HepG2 (cell line): ENCODE results near the gene LYRM4. TPM values are rescaled to one million over a fixed set of nuclear protein-coding genes. Genes with fewer than 3 reads are reported as not detected.

ENCODE experiments used
- ATF3 ChIP-seq: sonication (generic); formaldehyde crosslinking; IDR thresholded peaks from 2 replicates; pipeline ENCODE4 v1.4.0; 2020; ENCODE audit warnings: missing genetic modification reagents
- CTCF ChIP-seq: sonication (generic); formaldehyde crosslinking; IDR thresholded peaks from 2 replicates; pipeline ENCODE4 v1.5.0; 2020; ENCODE audit warnings: mild to moderate bottlenecking, missing genetic modification reagents, moderate library complexity
- DNMT3B ChIP-seq: conservative IDR thresholded peaks from 2 replicates; pipeline ENCODE4 v1.6.1; 2016; ENCODE audit warnings: missing biosample characterization, control low read depth
- HNF1A ChIP-seq, 2 experiments: sonication (generic) in 1 of 2; formaldehyde crosslinking in 1 of 2; IDR thresholded peaks; 2 replicates each; pipeline versions ENCODE4 v1.4.0 to v1.6.1; 2016 to 2020; ENCODE audit warnings: borderline replicate concordance in 1 of 2, low read depth in 1 of 2, mild to moderate bottlenecking in 1 of 2, missing genetic modification reagents in 1 of 2
- LCORL ChIP-seq, 2 experiments: fragments of 450-650 bp in 1 of 2; sonication (generic) in 1 of 2; formaldehyde crosslinking in 1 of 2; IDR thresholded peaks; 2 replicates each; pipeline versions ENCODE4 v1.5.0 to v1.6.1; 2017 to 2020; ENCODE audit warnings: antibody characterized with exemption in 1 of 2, missing genetic modification reagents in 1 of 2
- MEIS2 ChIP-seq: sonication (generic); formaldehyde crosslinking; IDR thresholded peaks from 2 replicates; pipeline ENCODE4 v1.9.0; 2021; ENCODE audit warnings: mild to moderate bottlenecking, missing genetic modification reagents
- MIXL1 ChIP-seq: IDR thresholded peaks from 2 replicates; pipeline ENCODE4 v1.6.1; 2016
- RAD21 ChIP-seq: fragments of 450-650 bp; formaldehyde crosslinking; IDR thresholded peaks from 2 replicates; pipeline ENCODE4 v1.5.0; 2020; ENCODE audit warnings: mild to moderate bottlenecking
- RXRB ChIP-seq: IDR thresholded peaks from 2 replicates; pipeline ENCODE4 v1.6.1; 2016; ENCODE audit warnings: borderline replicate concordance, missing genetic modification reagents, missing compliant biosample characterization
- SAP130 ChIP-seq: IDR thresholded peaks from 2 replicates; pipeline ENCODE4 v1.6.1; 2016; ENCODE audit warnings: low read depth
- SMAD3 ChIP-seq: sonication (generic); formaldehyde crosslinking; IDR thresholded peaks from 2 replicates; pipeline ENCODE4 v1.4.0; 2020; ENCODE audit warnings: missing genetic modification reagents
- STAG1 ChIP-seq: sonication (generic); formaldehyde crosslinking; IDR thresholded peaks from 2 replicates; pipeline ENCODE4 v1.4.0; 2020; ENCODE audit warnings: missing genetic modification reagents
- TEAD2 ChIP-seq: sonication (generic); formaldehyde crosslinking; IDR thresholded peaks from 2 replicates; pipeline ENCODE4 v1.9.0; 2021; ENCODE audit warnings: missing genetic modification reagents
- USF2 ChIP-seq, 2 experiments: sonication (generic) in 1 of 2; formaldehyde crosslinking in 1 of 2; IDR thresholded peaks; 2 replicates each; pipeline versions ENCODE4 v1.5.1 to v1.6.1; 2011 to 2020; ENCODE audit warnings: borderline replicate concordance in 1 of 2, low read depth in 1 of 2, low read length in 1 of 2, mild to moderate bottlenecking in 1 of 2, missing genetic modification reagents in 1 of 2, moderate library complexity in 1 of 2
- YY1 ChIP-seq: IDR thresholded peaks from 2 replicates; pipeline ENCODE4 v1.6.1; 2011; ENCODE audit warnings: low read length, low read depth, moderate library complexity, mild to moderate bottlenecking; ENCODE audit not compliant: insufficient read depth, insufficient replicate concordance
- ZFP91 ChIP-seq: sonication (generic); formaldehyde crosslinking; IDR thresholded peaks from 2 replicates; pipeline ENCODE4 v1.9.0; 2022; ENCODE audit warnings: missing genetic modification reagents, mild to moderate bottlenecking, borderline replicate concordance
- ZNF619 ChIP-seq: sonication (generic); formaldehyde crosslinking; IDR thresholded peaks from 2 replicates; pipeline ENCODE4 v1.4.0; 2020; ENCODE audit warnings: mild to moderate bottlenecking, missing genetic modification reagents
- ZNF674 ChIP-seq: sonication (generic); formaldehyde crosslinking; IDR thresholded peaks from 2 replicates; pipeline ENCODE4 v1.5.0; 2020; ENCODE audit warnings: low read depth, mild to moderate bottlenecking, missing genetic modification reagents
- polyA plus RNA-seq, 8 experiments: library from polyadenylated mRNA; depleted of rRNA in 3 of 8; stranded (reverse) in 7 of 8; unstranded in 1 of 8; fragments of >200 nt; fragmentation: Illumina TruSeq in 4 of 8; extraction: Trizol in 4 of 8; gene quantifications; 2 replicates each; pipeline versions ENCODE4 v1.2.1 to v1.2.3, GENCODE V29; 2011 to 2016; ENCODE audit warnings: low read depth in 4 of 8, missing spikeins in 1 of 8, mixed read lengths in 1 of 8; ENCODE audit not compliant: insufficient read depth in 1 of 8
- total RNA-seq, 5 experiments: library from RNA; depleted of rRNA; stranded (reverse); fragments of >200 nt; fragmentation: Illumina TruSeq; extraction: Trizol; gene quantifications; 2 replicates each; pipeline ENCODE4 v1.2.3, GENCODE V29; 2016; ENCODE audit warnings: low read depth in 1 of 5

The LYRM4 gene
- total and polyA plus RNA-seq, 2 of the 13 experiments (the other 11 are each of a cell fraction or from before 2014, with no cell fraction given) = 64.6 to 67.5 TPM

GRCh38 chr6:5302995-5303622, 42.4 kb upstream of the LYRM4 start (continued):
- TF ChIP-seq CTCF (peak; percentile 88), MIXL1 (peak; percentile 44; the same call in 1 of the 2 replicates), HNF1A (IDR thresholded peaks at IDR 0.05; ENCODE audit: low read depth) (no peak), HNF1A (CRISPR knock-in tag; IDR thresholded peaks at IDR 0.05; ENCODE audit: borderline replicate concordance) (peak; percentile 42; the same call in 1 of the 2 replicates), SMAD3 (CRISPR knock-in tag) (0 out of 2 replicates have a peak, but pooled peaks have one; percentile 61), TEAD2 (CRISPR knock-in tag) (no peak), RXRB (CRISPR knock-in tag) (0 out of 2 replicates have a peak, but pooled peaks have one; percentile 49), MEIS2 (0 out of 2 replicates have a peak, but pooled peaks have one; percentile 49), USF2 (IDR thresholded peaks at IDR 0.05; ENCODE audit: low read depth, low read length) (peak; percentile 53; the same call in 1 of the 2 replicates), USF2 (CRISPR knock-in tag; IDR thresholded peaks at IDR 0.05; ENCODE audit: borderline replicate concordance) (no peak), ATF3 (CRISPR knock-in tag) (no peak), DNMT3B (CRISPR knock-in tag) (no peak), ZNF674 (no peak), ZFP91 (CRISPR knock-in tag) (0 out of 2 replicates have a peak, but pooled peaks have one; percentile 8), RAD21 (CRISPR knock-in tag) (peak; percentile 83), SAP130 (peak; percentile 38; the same call in 1 of the 2 replicates), ZNF619 (peak; percentile 50; the same call in 1 of the 2 replicates), STAG1 (peak; percentile 86), LCORL (IDR thresholded peaks at IDR 0.05) (no peak), LCORL (CRISPR knock-in tag; IDR thresholded peaks at IDR 0.05) (no peak), YY1 (peak; percentile 33)
